NCI-H1417 (cell line): ENCODE data around the gene IFIT3.
"Not testable (repeated sequence)": the region's sequence is repeated elsewhere in the genome, so short reads cannot be mapped to it uniquely, and the experiment has no call there.

Experiments
- DNase-seq, 3 experiments: peaks; one replicate each; lab custom pipeline; 2025; lab: John Stamatoyannopoulos, UW

The IFIT3 gene

GRCh38 chr10:89336241-89336640 lies 8.4 kb downstream of the IFIT3 start:
- no peak for DNase-seq

- DNase-seq = no peak
Observed at GRCh38 chr10:89337484-89337883, 9.7 kb downstream of the IFIT3 start.

GRCh38 chr10:89338713-89339112 lies 10.9 kb downstream of the IFIT3 start:
- no peak for DNase-seq

GRCh38 chr10:89339875-89340274 lies 12.1 kb downstream of the IFIT3 start:
- DNase-seq = no peak

GRCh38 chr10:89341649-89342048 lies 13.9 kb downstream of the IFIT3 start:
- no peak for DNase-seq

- no peak for DNase-seq
Observed at GRCh38 chr10:89342206-89342958, 14.6 kb downstream of the IFIT3 start.

- DNase-seq = no peak
Observed at GRCh38 chr10:89343089-89343767, 15.4 kb downstream of the IFIT3 start.

GRCh38 chr10:89344156-89344555 lies 16.4 kb downstream of the IFIT3 start:
- DNase-seq = no peak

- no peak for DNase-seq
Observed at GRCh38 chr10:89345367-89346000, 17.7 kb downstream of the IFIT3 start.

- no peak for DNase-seq
Observed at GRCh38 chr10:89346405-89347254, 18.8 kb downstream of the IFIT3 start.

GRCh38 chr10:89347701-89348457 lies 20.1 kb downstream of the IFIT3 start:
- no peak for DNase-seq

GRCh38 chr10:89348481-89348880 lies 20.7 kb downstream of the IFIT3 start:
- no peak for DNase-seq

GRCh38 chr10:89348975-89349374 lies 21.2 kb downstream of the IFIT3 start:
- no peak for DNase-seq

GRCh38 chr10:89350631-89351315 lies 23.0 kb downstream of the IFIT3 start:
- not testable (repeated sequence) for DNase-seq

GRCh38 chr10:89351412-89351779 lies 23.6 kb downstream of the IFIT3 start:
- DNase-seq = no peak

GRCh38 chr10:89351780-89352597 lies 24.2 kb downstream of the IFIT3 start:
- DNase-seq = no peak

- no peak for DNase-seq
Observed at GRCh38 chr10:89352802-89353201, 25.0 kb downstream of the IFIT3 start.

- no peak for DNase-seq
Observed at GRCh38 chr10:89355394-89355931, 27.7 kb downstream of the IFIT3 start.

- no peak for DNase-seq
Observed at GRCh38 chr10:89357096-89357495, 29.3 kb downstream of the IFIT3 start.

GRCh38 chr10:89357975-89358374 lies 30.2 kb downstream of the IFIT3 start:
- DNase-seq = no peak
